GM12801 (cell line): ENCODE results near the gene FSIP1.

Source experiments
- CTCF ChIP-seq: IDR thresholded peaks from one replicate; pipeline ENCODE4 v1.5.1; 2011; ENCODE audit warnings: control low read depth; ENCODE audit not compliant: insufficient read length; ENCODE audit errors: extremely low read depth

The FSIP1 gene

GRCh38 chr15:39731266-39731665 lies 51.4 kb downstream of the FSIP1 start:
- no peak for TF ChIP-seq CTCF

GRCh38 chr15:39730552-39730951 lies 52.1 kb downstream of the FSIP1 start:
- TF ChIP-seq CTCF = no peak

GRCh38 chr15:39729500-39729899 lies 53.1 kb downstream of the FSIP1 start:
- no peak for TF ChIP-seq CTCF

GRCh38 chr15:39728845-39729244 lies 53.8 kb downstream of the FSIP1 start:
- no peak for TF ChIP-seq CTCF

GRCh38 chr15:39721893-39722292 lies 60.7 kb downstream of the FSIP1 start:
- TF ChIP-seq CTCF = no peak

- no peak for TF ChIP-seq CTCF
Measured at GRCh38 chr15:39720621-39721611, 61.7 kb downstream of the FSIP1 start.

GRCh38 chr15:39720081-39720480 lies 62.6 kb downstream of the FSIP1 start:
- TF ChIP-seq CTCF = no peak
